WERI-Rb-1 (cell line): ENCODE data around the gene HOXC12.

Source experiments
- DNase-seq: peaks from one replicate; pipeline ENCODE4 v3.0.0-alpha.2; 2020
- H3K27ac ChIP-seq: fragments of 250-450 bp; sonication (Bioruptor Pico); 2 replicates; pipeline ENCODE4 v1.5.1; 2020; ENCODE audit warnings: mild to moderate bottlenecking, moderate library complexity
- H3K27me3 ChIP-seq: fragments of 250-450 bp; sonication (Bioruptor Pico); 2 replicates; pipeline ENCODE4 v1.5.1; 2021; ENCODE audit warnings: mild to moderate bottlenecking, low read depth, moderate library complexity; ENCODE audit not compliant: insufficient read depth, severe bottlenecking
- H3K36me3 ChIP-seq: fragments of 250-450 bp; sonication (Bioruptor Pico); 2 replicates; pipeline ENCODE4 v1.5.1; 2020; ENCODE audit warnings: mild to moderate bottlenecking, moderate library complexity
- H3K4me3 ChIP-seq: 2 replicates; pipeline ENCODE4 v1.5.1; 2011; ENCODE audit warnings: low read depth, mild to moderate bottlenecking, control low read depth, low read length
- H3K9me3 ChIP-seq: fragments of 250-450 bp; sonication (Bioruptor Pico); 2 replicates; pipeline ENCODE4 v1.5.1; 2021; ENCODE audit warnings: mild to moderate bottlenecking, moderate library complexity; ENCODE audit not compliant: severe bottlenecking
- CTCF ChIP-seq: IDR thresholded peaks from 2 replicates; pipeline ENCODE4 v1.5.1; 2011; ENCODE audit warnings: low read depth, mild to moderate bottlenecking, control low read depth, inconsistent platforms, low read length

The HOXC12 gene

GRCh38 chr12:53978477-53979356 is 24.0 kb downstream of the HOXC12 start:
- no peak for TF ChIP-seq CTCF
- no peak for DNase-seq
- Histone ChIP-seq H3K9me3 (peaks cover 4% of the 10 kb centered on the region), H3K27ac (no peak overlapping the region), H3K4me3 (no peak overlapping the region), H3K36me3 (no peaks in the 10 kb centered on the region), H3K27me3 (no peaks in the 10 kb centered on the region)

- H3K9me3 ChIP-seq, result peaks cover 4% of the 10 kb centered on the region
- no peak for TF ChIP-seq CTCF
- no peak overlapping the region for H3K27ac ChIP-seq
- no peaks in the 10 kb centered on the region for H3K36me3 ChIP-seq
- H3K4me3 ChIP-seq, result no peak overlapping the region
- H3K27me3 ChIP-seq, result no peaks in the 10 kb centered on the region
- DNase-seq, result no peak
These were observed 25.6 kb downstream of the HOXC12 start for GRCh38 chr12:53980104-53980801.

GRCh38 chr12:53980802-53981496 is 26.2 kb downstream of the HOXC12 start:
- Histone ChIP-seq H3K9me3 (peaks cover 4% of the 10 kb centered on the region), H3K27ac (no peak overlapping the region), H3K4me3 (no peak overlapping the region), H3K27me3 (no peaks in the 10 kb centered on the region), H3K36me3 (no peaks in the 10 kb centered on the region)
- TF ChIP-seq CTCF, result no peak
- DNase-seq, result no peak

GRCh38 chr12:53981634-53982565 is 27.2 kb downstream of the HOXC12 start:
- H3K27me3 ChIP-seq, result no peaks in the 10 kb centered on the region
- no peak overlapping the region for H3K27ac ChIP-seq
- no peak for TF ChIP-seq CTCF
- no peaks in the 10 kb centered on the region for H3K36me3 ChIP-seq
- H3K9me3 ChIP-seq, result no peaks in the 10 kb centered on the region
- DNase-seq, result no peak
- H3K4me3 ChIP-seq, result no peak overlapping the region
